Effector CD4-positive, alpha-beta T cell (primary cell): ENCODE results near the gene RAPGEF6.
"Not testable (repeated sequence)": the region's sequence is repeated elsewhere in the genome, so short reads cannot be mapped to it uniquely, and the experiment has no call there.

ENCODE experiments used
- DNase-seq: peaks from one replicate; pipeline ENCODE4 v3.0.0-alpha.2; 2020

The RAPGEF6 gene

DNA sequence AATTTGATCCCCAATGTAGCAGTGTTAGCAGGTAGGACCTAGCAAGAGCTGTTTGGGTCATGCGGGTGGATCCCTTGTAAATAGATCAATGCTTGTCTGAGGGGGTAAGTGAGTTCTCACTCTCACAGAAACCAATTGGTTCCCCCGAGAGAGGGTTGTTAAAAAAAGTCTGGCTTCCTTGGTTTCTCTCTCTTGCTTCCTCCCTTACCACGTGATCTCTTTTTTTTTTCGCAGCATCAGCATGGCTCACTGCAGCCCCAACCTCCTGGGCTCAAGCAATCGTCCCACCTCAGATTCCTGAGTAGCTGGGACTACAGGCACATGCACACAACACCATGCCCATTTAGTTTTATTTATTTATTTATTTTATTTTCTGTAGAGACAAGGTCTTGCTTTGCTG, 26.4 kb downstream of the RAPGEF6 start:
- no peak for DNase-seq

DNA sequence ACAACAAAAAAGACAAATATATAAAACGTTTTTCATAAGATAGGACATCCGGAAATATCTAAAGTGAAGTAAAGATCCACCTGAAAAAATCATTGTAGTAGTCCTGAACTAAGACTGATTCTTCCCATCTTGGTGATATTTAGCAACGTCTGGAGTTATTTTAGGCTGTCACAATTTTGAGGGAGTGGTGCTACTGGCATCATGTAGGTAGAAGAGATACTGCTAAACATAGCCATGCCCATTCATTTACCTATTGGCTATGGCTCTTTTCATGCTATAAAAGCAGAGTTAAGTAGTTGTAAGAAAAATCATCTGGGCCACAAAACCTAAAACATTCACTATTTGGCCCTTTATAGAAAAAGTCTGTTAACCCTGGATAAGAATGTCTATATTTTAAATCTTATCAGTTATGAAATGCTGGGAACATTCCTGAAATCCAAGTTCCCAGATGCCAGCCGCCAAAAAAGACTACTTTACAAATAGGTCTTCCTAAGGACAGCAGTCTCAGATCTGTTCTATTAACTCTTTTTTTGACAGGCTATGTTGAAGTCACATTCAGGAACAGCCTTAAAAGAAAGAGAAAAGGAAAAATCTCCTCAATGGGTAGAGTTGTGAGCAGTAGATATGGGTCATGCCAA, 27.0 kb downstream of the RAPGEF6 start:
- no peak for DNase-seq

DNA sequence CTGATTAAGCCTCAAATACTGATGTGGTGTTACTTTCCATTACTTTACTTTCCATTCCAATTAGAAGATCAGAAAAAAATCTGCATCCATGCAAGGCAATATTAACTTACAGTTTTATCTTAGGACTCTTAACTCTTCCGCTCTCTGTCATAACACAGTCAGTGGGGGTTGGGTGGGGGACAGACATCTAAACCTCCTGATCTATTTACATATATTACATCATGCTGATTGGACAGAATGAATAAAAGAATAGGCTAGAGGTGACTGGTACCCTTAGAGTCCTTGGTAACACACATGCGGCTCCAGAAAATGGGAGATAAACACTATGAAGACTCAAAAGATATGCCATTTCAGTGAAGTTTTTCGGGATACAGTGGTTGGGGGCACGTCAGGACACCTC, 27.6 kb downstream of the RAPGEF6 start:
- DNase-seq = no peak

DNA sequence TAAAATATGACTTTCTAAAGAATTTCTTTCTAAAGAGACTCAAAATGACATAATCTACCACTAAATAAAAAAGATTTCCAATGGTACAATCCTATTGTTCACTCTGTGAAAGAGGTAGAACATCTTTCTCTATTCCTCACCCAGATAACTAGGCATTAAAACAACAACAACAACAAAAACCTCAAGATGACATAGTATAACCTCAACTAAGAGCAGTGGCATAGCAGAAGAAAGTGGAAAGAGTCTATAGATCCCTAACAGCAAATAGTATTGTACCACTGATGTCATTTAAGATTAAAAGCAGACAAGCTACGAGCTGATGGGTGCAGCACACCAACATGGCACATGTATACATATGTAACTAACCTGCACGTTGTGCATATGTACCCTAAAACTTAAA, 29.9 kb downstream of the RAPGEF6 start:
- no peak for DNase-seq

DNA sequence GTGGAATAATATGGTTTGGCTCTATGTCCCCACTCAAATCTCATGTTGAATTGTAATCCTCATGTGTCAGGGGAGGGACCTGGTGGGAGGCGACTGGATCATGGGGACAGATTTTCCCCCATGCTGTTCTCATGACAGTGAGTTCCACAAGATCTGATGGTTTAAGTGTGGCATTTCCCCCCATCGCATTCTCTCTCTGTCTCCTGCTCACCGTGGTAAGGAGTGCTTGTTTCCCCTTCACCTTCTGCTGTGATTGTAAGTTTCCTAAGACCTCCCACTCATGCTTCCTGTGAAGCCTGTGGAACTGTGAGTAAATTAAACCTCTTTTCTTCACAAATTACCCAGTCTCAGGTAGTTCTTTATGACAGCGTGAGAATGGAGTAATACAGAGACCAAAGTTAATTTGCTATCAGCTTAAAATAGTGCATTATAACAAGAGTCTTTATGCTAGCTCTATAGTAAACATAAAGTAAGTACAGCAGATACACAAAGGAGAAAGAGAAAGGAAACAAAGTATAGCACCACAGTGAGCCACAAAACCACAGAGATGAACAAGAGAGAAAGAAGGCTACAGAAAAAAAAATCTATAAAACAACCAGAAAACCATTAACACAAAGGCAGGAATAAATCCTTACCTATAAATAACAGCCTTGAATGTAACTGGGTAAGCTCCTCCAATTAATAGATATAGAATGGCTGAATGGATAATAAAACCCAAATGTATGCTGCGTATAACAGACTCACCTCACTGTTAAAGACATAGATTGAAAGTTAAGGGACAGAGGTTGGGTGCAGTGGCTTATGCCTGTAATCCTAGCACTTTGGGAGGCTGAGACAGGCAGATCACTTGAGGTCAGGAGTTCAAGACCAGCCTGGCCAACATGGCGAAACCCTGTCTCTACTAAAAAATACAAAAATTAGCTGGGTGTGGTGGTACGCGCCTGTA, 39.7 kb downstream of the RAPGEF6 start:
- DNase-seq = no peak

DNA sequence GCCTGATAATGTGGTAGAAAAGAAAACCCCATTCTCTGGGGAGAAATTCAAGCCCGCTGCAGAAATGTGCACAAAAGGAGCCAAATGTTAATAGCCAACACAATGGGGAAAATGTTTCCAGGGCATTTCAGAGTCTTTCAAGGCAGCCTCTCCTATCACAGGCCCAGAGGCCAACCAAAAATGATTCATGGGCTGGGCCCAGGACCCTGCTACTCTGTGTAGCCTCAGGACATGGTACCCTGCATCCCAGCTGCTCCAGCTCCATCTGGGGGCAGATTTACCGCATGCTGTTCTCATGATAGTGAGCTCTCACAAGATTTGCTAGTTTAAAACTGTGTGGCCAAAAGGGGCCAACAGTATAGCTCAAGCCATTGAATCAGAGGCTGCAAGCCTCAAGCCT, 41.1 kb downstream of the RAPGEF6 start:
- DNase-seq = no peak

DNA sequence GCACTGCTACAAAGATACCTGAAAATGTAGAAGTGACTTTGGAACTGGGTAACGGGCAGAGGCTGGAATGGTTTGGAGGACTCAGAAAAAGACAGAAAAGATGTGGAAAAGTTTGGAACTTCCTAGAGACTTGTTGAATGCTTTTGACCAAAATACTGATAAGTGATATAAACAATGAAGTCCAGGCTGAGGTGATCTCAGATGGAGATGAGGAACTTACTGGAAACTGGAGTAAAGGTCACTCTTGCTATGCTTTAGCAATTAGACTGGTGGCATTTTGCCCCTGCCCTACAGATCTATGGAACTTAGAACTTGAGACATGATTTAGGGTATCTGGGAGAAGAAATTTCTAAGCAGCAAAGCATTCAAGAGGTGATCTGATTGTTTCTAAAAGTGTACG, 41.6 kb downstream of the RAPGEF6 start:
- DNase-seq = not testable (repeated sequence)

DNA sequence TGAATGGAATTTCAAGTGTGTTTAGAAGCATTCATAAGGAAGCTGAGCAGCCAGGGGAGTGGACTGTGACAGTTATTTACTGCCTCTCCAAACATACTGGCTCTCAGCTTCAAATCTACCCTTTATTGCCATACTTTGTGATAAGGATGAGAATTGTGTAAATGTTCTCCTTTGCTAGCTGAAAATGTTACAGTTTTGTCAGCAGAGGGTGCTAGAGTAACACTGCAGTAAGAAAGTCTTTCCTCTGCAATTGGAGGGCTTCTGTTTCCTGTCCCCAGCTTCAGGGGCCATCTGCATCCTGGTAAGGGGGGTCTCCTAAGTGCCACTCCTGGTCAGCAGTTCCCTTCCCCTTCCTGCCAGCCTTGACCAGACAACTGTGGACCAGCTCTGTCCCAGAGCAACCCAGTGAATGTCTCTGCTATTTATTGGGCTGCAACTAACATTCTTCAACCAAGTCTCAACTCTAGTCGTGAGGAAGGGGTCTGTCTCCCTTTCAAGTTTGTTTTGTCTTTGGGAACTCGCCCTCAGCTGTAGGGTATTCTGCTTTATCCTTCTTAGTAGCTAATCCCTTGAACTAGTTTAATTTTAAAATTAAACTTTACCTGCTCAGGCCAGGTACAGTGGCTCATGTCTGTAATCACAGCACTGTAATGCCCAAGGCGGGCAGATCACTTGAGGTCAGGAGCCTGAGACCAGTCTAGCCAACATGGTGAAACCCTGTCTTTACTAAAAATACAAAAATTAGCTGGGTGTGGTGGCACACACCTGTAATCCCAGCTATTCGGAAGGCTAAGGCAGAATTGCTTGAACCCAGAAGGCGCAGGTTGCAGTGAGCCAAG, 45.3 kb downstream of the RAPGEF6 start:
- no peak for DNase-seq

DNA sequence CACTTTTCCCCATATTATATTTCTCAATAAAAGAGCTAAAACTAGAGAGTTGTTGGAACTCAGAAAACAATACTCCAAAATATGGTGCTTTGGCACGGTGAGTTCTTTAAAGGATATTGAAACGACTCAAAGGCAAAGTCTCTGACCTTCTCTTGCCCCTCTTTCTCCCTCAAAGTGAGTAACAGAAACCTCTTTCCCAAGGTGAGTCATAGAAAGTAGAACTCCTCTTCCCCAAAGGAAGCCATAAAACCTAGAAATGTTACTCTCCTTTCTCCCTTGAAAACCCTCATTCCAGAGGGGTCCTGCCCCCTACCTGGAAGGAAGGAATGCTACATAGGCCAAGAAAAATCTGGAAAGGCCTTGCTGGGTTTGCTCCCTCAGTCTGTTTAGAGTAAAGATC, 47.5 kb downstream of the RAPGEF6 start:
- no peak for DNase-seq

DNA sequence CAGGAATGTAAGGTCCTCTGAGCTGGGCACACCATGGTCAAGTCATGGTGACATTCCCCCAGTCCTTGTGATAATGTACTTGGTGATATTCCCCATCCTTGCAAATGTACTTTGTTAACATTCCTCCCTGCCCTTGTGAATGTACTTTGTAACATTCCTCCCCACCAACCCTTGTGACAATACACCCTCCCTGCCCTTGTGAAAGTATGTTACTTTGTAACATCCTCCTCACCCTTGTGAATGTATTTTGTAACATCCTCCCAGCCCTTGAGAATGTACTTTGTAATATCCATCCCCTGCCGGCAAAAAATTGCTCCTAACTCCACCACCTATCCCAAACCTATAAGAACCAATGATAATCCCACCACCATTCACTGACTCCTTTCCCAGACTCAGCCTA, 53.3 kb downstream of the RAPGEF6 start:
- DNase-seq = no peak

DNA sequence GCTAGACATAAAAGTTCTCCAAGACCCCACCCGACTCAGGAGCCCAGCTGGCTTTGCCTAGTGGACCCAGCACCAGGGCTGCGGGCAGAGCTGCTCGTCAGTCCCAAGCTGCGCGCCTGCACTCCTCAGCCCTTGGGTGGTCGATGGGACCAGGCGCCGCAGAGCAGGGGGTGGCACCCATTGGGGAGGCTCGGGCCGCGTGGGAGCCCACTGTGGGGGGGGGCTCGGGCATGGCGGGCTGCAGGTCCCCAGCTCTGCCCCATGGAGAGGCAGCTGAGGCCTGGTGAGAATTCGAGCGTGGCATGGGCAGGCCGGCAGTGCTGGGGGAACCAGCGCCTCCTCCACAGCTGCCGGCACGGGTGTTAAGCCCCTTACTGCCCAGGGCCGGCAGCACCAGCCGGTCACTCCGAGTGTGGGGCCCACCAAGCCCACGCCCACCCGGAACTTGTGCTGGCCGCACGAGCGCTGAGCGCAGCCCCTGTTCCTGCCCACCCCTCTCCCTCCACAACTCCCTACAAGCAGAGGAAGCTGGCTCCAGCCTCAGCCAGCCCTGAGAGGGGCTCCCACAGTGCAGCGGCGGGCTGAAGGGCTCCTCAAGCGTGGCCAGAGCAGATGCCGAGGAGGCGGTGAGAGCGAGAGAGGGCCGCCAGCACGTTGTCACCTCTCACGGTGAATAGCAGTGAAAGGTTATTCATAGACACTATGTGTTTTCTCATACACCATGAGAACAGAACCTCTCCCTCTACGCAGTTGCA, 54.9 kb downstream of the RAPGEF6 start:
- DNase-seq = no peak

DNA sequence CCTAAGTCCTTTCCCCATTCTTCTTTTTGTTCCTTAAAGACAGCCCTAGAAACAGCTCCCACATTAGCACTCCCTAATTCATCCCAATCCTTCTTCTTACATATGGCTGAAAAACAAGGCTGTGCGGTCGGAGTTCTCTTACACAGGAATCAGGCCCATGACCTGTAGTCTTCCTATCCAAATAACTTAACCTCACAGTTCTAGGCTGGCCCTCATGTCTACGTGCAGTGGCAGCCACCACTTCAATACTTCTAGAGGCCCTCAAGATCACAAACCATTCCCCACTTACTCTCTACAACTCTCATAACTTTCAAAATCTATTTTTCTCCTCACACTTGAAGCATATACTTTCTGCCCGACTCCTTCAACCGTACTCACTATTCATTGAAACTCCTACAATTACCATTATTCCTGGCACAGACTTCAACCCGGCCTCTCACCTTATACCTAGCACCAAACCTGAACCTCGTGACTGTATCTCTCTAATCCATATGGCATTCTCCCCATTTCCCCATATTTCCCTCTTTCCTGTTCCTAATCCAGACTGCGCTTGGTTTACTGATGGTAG, 59.3 kb downstream of the RAPGEF6 start:
- no peak for DNase-seq

DNA sequence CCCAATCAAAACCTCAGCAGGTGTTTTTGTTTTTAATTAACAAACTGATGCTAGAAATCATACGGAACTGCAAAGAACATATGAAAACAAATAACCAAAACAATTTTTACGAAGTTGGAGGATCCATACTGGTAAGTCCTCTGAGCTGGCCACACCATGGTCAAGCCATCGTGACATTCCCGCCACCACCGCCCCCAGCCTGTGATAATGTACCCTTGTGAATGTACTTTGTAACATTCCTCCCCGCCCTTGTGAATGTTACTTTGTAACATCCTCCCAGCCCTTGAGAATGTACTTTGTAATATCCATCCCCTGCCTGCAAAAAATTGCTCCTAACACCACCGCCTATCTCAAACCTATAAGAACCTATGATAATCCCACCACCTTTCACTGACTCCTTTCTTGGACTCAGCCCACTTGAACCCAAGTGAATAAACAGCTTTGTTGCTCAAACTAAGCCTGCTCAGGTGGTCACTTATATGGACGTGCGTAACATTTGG, 63.3 kb downstream of the RAPGEF6 start:
- DNase-seq = no peak

DNA sequence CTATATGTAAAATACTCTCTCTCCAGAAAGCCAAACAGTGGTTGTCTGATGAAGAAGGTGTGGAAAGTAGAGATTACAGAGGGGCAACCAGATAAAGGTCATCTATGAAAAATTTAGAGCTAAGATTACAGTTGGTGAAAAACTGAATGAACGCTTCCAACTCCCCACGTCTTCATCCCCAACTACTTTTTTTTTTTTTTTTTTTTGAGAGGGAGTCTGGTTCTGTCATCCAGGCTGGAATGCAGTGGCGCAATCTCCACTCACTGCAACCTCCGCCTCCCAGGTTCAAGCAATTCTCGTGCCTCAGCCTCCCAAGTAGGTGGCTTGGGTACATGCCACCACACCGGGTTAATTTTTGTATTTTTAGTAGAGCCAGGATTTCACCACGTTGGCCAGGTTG, 64.3 kb downstream of the RAPGEF6 start:
- DNase-seq = no peak

DNA sequence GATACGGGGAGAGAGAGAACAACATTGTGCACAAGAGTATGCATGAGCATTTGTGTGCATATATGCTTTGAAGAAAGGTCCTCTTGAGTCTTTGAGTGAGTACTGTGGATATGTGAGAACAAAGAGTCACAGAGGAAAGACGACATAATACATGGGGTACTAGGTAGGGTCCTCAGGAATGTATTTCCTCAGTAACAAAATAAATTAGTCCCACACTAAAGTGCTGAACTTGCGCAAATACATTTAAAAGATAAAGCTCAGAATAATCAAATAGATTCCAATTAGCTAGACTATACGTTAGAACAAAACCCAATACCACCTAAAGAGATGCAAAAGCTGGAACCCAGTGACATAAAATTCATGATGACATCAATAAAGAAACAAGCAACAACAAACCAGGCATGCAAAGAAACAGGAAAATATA, 70.8 kb downstream of the RAPGEF6 start:
- no peak for DNase-seq

DNA sequence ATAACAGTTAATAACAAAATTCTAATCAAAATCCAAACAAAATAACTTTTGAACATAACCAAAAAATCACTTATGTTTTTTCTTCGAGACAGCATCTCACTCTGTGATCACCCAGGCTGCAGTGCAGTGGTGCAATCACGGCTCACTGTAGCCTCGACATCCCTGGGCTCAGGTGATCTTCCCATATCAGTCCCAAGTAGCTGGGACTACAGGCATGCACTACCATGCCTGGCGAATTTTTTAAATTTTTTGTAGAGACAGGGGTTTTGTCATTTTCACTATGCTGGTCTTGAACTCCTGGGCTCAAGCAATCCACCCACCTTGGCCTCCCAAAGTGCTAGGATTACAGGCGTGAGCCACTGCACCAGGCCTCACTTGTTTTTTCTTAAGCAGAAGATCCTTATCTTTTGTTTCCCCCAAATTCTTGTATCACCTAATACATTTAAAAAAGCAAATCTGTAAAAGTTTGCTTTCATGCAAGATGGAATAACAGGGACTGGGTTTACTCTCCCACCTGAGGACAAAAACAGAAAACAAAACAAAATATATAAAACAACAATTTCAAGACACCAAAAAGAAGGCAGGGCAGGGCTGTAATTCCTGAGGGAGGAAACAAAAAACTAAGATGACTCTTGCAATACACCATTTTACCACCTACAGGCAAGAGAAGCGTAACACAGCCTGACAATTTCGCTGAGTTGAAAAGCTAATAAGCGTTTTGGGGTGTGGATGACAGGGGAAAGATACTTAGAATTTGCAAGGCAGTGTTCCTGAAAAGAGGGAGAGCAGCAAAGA, 71.4 kb downstream of the RAPGEF6 start:
- DNase-seq = no peak

DNA sequence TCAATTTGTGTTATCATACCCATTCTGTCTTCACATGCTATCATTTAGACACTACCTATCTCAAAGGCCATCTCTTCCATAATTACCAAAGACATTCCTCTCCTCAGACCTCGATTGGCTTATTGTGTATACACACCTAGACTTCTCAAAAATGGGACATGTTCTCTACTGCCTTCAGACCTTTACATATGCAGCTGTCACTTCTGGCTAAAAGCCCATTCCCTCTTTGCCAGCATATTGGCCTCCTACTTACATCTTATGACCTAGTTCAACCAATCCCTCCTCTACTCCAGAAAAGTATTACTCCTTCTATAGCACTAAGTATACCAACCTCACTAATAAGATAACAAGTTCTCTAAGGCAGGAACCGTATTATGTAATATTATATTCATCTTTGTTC, 84.4 kb downstream of the RAPGEF6 start:
- DNase-seq = no peak

DNA sequence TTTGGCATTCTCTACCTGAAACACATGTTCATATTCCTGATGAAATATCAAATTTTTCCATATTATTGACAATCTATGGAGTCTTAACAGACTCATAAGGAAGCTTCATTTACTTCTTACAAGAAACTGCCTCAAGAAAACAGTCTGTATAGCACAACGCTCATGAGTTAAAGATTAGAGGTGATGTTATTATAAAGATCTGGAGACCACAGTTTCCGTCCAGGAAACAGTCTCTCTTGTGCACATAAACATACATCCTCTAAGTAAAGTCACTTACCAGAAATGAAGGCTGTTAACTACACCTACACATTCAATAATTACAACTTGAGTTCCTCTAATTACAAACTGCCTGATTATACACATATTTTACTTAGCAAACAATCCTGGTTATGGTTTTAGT, 86.9 kb downstream of the RAPGEF6 start:
- no peak for DNase-seq

DNA sequence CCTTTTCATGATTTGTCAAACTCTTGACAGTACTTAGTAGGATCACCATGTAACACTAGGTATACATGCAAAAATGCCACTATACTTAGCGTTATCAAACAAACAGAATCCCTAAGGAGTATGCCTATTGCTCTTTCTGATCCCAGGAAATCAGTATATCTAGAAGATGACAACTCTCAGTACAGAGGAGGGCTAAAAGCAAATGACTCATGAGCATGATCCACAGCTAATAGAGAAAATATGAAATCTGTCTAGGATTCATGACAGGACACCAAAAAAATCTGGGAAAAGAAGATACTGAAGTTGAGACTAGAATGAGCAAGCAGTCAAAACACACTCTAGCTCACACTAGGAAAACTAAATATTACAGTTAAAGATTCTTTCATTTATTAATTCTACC, 89.2 kb downstream of the RAPGEF6 start:
- DNase-seq = no peak

DNA sequence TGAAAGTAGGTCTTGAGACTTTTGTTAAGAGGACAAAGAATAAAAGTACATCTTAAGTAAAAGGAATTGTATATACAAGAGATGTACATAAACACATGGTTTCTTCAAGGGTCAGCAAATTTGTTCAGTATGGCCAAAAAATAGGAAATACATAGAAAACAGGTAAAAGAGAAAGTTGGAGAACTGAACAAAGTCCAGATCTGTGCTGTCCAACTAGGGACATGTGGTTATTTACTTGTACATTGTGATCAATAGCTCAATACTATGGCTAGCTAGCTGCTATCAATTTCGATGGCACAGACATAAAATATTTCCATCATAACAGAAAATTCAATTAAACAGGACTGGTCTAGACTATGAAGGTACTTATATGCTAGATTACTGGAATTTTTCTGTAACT, 92.3 kb downstream of the RAPGEF6 start:
- DNase-seq = no peak

DNA sequence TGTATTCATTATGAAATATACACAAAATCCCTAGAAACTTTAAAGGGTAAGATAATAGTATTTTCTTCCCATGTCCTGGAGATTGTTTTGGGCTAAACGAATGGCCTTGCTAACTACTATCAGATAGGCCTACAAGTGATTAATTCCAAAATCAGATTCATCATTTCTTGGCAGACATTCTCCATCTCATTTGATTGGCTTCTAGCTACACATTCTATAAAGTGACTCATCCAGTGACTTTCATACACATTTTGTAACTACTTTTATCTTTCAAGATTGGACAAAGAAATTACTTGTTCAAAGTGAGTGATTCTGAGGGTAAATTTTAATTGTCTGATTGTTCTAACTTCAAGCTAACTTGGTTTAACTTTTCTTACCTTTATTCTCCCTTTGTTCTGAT, 93.3 kb downstream of the RAPGEF6 start:
- no peak for DNase-seq
